OCI-LY7 (cell line): ENCODE data around the gene RAB6A. TPM values are rescaled to one million over a fixed set of nuclear protein-coding genes. Genes with fewer than 3 reads are reported as not detected.
"Not testable (repeated sequence)": the region's sequence is repeated elsewhere in the genome, so short reads cannot be mapped to it uniquely, and the experiment has no call there.

Experiments
- BruUV-seq: library from RNA; stranded (reverse); fragments of 400-500 nt; replicated peaks from 2 replicates; lab custom pipeline; 2021; lab: Mats Ljungman, UMichigan
- CTCF ChIA-PET: fragments of 300-600 bp; sonication (Branson Sonifier 250); formaldehyde crosslinking; loops from one replicate; lab custom pipeline; 2022; ENCODE audit warnings: antibody characterized with exemption; ENCODE audit not compliant: unreplicated experiment; lab: Charles Lee
- POLR2A ChIA-PET: fragments of 300-600 bp; sonication (Branson Sonifier 250); formaldehyde crosslinking; loops from one replicate; lab custom pipeline; 2022; ENCODE audit warnings: antibody characterized with exemption; lab: Charles Lee
- DNase-seq: peaks from one replicate; pipeline ENCODE4 v3.0.0-alpha.2; 2015; ENCODE audit warnings: low spot score
- H2AFZ ChIP-seq: fragments of 200-600 bp; sonication (generic), shearing (Covaris generic); 2 replicates; pipeline ENCODE4 v1.6.1; 2014; ENCODE audit warnings: mild to moderate bottlenecking, antibody characterized with exemption, low read length, moderate library complexity
- H3K27ac ChIP-seq: fragments of 200-600 bp; sonication (generic); 2 replicates; pipeline ENCODE4 v1.5.1; 2014; ENCODE audit warnings: mixed run types, low read depth, mild to moderate bottlenecking, moderate library complexity, low read length, inconsistent platforms; ENCODE audit not compliant: poor library complexity, severe bottlenecking
- H3K36me3 ChIP-seq: fragments of 200-600 bp; sonication (generic); 2 replicates; pipeline ENCODE4 v1.6.1; 2014; ENCODE audit warnings: mild to moderate bottlenecking, antibody characterized with exemption, low read length, moderate library complexity, mixed read lengths; ENCODE audit not compliant: insufficient read depth
- H3K4me1 ChIP-seq: fragments of 200-600 bp; sonication (generic); 2 replicates; pipeline ENCODE4 v1.5.1; 2014; ENCODE audit warnings: mild to moderate bottlenecking, low read length; ENCODE audit not compliant: insufficient read depth, poor library complexity, severe bottlenecking
- H3K4me2 ChIP-seq: fragments of 200-600 bp; sonication (generic); 2 replicates; pipeline ENCODE4 v1.6.1; 2014; ENCODE audit warnings: mild to moderate bottlenecking, low read length
- H3K4me3 ChIP-seq: fragments of 200-600 bp; sonication (generic); 2 replicates; pipeline ENCODE4 v1.5.1; 2014; ENCODE audit warnings: mild to moderate bottlenecking, low read depth, low read length; ENCODE audit not compliant: poor library complexity, severe bottlenecking
- H3K79me2 ChIP-seq: fragments of 200-600 bp; sonication (generic); 2 replicates; pipeline ENCODE4 v1.6.1; 2016; ENCODE audit warnings: low read depth, mild to moderate bottlenecking, low read length, moderate library complexity, mixed read lengths; ENCODE audit not compliant: insufficient read depth
- H3K9me2 ChIP-seq: fragments of 200-600 bp; sonication (generic); 2 replicates; pipeline ENCODE4 v1.6.1; 2016; ENCODE audit warnings: mild to moderate bottlenecking, low read length, mixed read lengths; ENCODE audit not compliant: insufficient read depth
- H3K9me3 ChIP-seq: fragments of 200-600 bp; sonication (generic); 2 replicates; pipeline ENCODE4 v1.6.1; 2014; ENCODE audit warnings: mild to moderate bottlenecking, mixed run types, low read length, mixed read lengths
- H4K20me1 ChIP-seq: fragments of 200-600 bp; sonication (generic); 2 replicates; pipeline ENCODE4 v1.6.1; 2014; ENCODE audit warnings: mild to moderate bottlenecking, antibody characterized with exemption, low read length, moderate library complexity, mixed read lengths; ENCODE audit not compliant: insufficient read depth
- EZH2phosphoT487 ChIP-seq: fragments of 200-600 bp; sonication (generic); IDR thresholded peaks from 2 replicates; pipeline ENCODE4 v1.6.1; 2018; ENCODE audit warnings: low read depth, borderline replicate concordance, mild to moderate bottlenecking, mixed run types, antibody characterized with exemption, low read length, moderate library complexity, mixed read lengths
- intact Hi-C: fragments of 100-400 bp; cut with micrococcal nuclease; formaldehyde crosslinking; loops from one replicate; pipeline ENCODE4 v1.10.0; 2022; ENCODE audit not compliant: unreplicated experiment
- total RNA-seq, 2 experiments: library from RNA; depleted of rRNA in 1 of 2; stranded (reverse); fragments of >200 nt in 1 of 2; shearing (Covaris generic) in 1 of 2; gene quantifications; 2 replicates each; pipeline ENCODE4 v1.2.3, GENCODE V29; 2014 to 2022
- TF ChIP-seq, protein P1 (sequence below): fragments of 200-600 bp; sonication (generic); conservative IDR thresholded peaks from 2 replicates; pipeline ENCODE4 v1.5.1; 2014; ENCODE audit warnings: mild to moderate bottlenecking, antibody characterized with exemption, low read length, moderate library complexity, mixed read lengths

Gene RAB6A
- total RNA-seq, 2 experiments from 2014 or later, result 46.5 to 72.9 TPM

DNA sequence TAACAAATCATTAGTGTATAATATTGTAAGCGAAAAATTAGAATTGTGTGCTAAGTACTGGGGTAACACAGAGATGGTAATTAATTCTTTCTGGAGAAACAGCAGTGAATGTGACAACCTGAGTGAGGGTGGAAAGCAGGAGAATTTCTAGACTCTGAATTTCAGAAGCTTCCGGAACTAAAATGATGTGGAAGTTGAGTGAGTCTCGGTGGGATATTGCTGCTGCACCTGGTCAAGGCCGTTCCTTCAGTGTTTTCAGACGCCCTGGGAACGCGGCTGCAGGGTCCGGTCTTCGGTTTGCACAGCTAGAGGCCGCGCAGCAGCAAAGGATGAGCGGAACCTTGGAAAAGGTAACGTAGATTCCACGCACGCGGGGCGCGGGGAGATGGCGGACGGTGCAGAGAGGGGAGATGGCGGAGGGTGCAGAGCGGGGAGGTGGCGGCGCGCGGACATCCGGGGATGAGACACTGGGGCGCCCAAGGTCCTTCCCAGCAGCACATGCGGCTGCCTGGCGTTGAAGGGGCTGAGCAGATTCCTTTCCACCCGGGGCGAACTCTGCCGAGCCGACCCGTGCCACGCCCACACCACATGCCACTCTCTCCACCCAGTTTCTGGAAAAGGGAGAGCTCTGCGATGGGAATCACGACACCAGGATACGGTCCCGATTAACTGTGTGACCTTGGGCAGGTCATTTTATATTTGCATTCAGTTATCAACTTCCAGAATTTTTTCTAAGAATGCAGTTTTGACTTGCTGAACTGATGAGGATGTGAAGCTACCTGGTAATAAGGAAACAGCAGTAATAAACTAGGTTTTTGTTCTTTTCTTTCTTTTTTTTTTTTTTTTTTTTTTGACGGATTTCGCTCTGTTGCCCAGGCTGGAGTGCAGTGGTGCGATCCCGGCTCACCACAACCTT lies 27.0 kb upstream of the RAB6A start, which contains the start of gene MRPL48:
MRPL48 (plus strand) TSS at position 232 of the 916 bp plus-strand sequence; CDS start at position 330, 98 bp downstream.
- peaks cover 11% of the 10 kb centered on the region; the same call in 1 of the 2 replicates for H3K36me3 ChIP-seq
- peak within 1 kb of the TSS; percentile 92 for H3K27ac ChIP-seq
- POLR2A ChIA-PET, result interaction anchor here (0.6 to 2.1 kb wide), 14 partner anchors 8 to 1545 kb away, joined by 3 to 17 read pairs (median 4); partner anchors contain the start of gene RAB6A
- H2AFZ ChIP-seq, result peak within 1 kb of the TSS; percentile 86
- no peaks in the 10 kb centered on the region for H3K9me2 ChIP-seq
- peak within 1 kb of the TSS; percentile 77 for H3K4me3 ChIP-seq
- TSS peak; percentile 97 for BruUV-seq
- H4K20me1 ChIP-seq, result no peaks in the 10 kb centered on the region
- peak within 1 kb of the TSS; percentile 90 for H3K4me2 ChIP-seq
- no peaks in the 10 kb centered on the region for H3K9me3 ChIP-seq
- peak; percentile 92 for DNase-seq
- H3K79me2 ChIP-seq, result peaks cover 39% of the 10 kb centered on the region
- H3K4me1 ChIP-seq, result peaks cover 49% of the 10 kb centered on the region
- TF ChIP-seq EZH2phosphoT487, result no peak
- TF ChIP-seq, protein P1, sequence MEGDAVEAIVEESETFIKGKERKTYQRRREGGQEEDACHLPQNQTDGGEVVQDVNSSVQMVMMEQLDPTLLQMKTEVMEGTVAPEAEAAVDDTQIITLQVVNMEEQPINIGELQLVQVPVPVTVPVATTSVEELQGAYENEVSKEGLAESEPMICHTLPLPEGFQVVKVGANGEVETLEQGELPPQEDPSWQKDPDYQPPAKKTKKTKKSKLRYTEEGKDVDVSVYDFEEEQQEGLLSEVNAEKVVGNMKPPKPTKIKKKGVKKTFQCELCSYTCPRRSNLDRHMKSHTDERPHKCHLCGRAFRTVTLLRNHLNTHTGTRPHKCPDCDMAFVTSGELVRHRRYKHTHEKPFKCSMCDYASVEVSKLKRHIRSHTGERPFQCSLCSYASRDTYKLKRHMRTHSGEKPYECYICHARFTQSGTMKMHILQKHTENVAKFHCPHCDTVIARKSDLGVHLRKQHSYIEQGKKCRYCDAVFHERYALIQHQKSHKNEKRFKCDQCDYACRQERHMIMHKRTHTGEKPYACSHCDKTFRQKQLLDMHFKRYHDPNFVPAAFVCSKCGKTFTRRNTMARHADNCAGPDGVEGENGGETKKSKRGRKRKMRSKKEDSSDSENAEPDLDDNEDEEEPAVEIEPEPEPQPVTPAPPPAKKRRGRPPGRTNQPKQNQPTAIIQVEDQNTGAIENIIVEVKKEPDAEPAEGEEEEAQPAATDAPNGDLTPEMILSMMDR, result no peak
- CTCF ChIA-PET, result no interaction called here
- intact Hi-C loops, result loop anchor here (1.0 to 10.0 kb wide), 3 partner anchors 27 to 197 kb away; partner anchors contain the start of genes COA4, PAAF1, RAB6A and UCP2

DNA sequence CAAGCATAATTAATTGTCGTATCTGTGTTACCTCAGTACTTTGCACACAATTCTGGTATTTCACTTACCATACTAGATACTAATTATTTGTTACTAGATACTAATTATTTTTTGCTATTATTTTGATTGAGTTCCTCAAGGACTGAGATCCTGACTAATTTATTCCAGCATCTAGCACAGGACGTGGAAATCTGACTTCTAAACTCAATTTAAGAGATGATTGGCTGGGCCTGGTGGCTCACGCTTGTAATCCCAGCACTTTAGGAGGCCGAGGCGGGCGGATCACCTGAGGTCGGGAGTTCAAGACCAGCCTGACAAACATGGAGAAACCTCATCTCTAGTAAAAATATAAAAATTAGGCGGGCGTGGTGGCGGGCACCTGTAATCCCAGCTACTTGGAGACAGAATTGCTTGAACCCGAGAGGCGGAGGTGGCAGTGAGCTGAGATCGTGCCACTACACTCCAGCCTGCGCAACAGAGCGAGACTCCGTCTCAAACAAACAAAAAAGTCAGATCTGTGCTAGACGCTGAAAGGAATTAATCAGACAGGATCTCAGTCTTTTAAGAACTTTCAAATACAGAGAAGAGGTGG lies 26.3 kb upstream of the RAB6A start:
- CTCF ChIA-PET, result no interaction called here
- no TSS peak for BruUV-seq
- peak overlapping the region; percentile 90 for H3K4me2 ChIP-seq
- POLR2A ChIA-PET, result interaction anchor here (0.9 to 2.1 kb wide), 5 partner anchors 8 to 26 kb away, joined by 3 to 17 read pairs (median 4); partner anchors contain the start of gene RAB6A
- peak; percentile 32 for DNase-seq
- H3K79me2 ChIP-seq, result peaks cover 31% of the 10 kb centered on the region
- TF ChIP-seq, protein P1, result no peak
- TF ChIP-seq EZH2phosphoT487, result no peak
- intact Hi-C loops, result loop anchor here (1.0 to 10.0 kb wide), 2 partner anchors 26 to 198 kb away; partner anchors contain the start of genes RAB6A and UCP2
- H3K9me3 ChIP-seq, result no peaks in the 10 kb centered on the region
- H4K20me1 ChIP-seq, result no peaks in the 10 kb centered on the region
- peak overlapping the region; percentile 92 for H3K27ac ChIP-seq
- peak overlapping the region; percentile 86 for H2AFZ ChIP-seq
- H3K36me3 ChIP-seq, result peaks cover 7% of the 10 kb centered on the region; the same call in 1 of the 2 replicates
- H3K4me1 ChIP-seq, result peaks cover 42% of the 10 kb centered on the region
- H3K4me3 ChIP-seq, result peak overlapping the region; percentile 77
- no peaks in the 10 kb centered on the region for H3K9me2 ChIP-seq

DNA sequence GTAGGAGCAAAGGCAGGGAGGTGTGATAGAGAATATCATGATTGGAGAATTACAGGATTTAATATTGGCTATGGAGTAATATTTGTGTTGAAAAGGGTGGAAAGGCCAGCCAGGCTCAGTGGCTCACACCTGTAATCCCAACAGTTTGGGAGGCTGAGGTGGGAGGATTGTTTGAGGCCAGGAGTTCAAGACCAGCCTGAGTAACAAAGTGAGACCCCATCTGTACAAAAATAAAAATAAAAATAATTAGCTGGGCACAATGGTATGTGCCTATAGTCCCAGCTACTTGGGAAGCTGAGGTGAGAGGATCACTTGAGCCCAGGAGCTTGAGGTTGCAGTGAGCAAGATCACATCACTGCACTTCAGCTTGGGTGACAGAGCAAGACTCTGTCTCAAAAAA lies 24.6 kb upstream of the RAB6A start:
- peaks cover 20% of the 10 kb centered on the region for H3K79me2 ChIP-seq
- H3K9me2 ChIP-seq, H3K27ac ChIP-seq, H3K4me3 ChIP-seq, DNase-seq, BruUV-seq, H4K20me1 ChIP-seq, H3K9me3 ChIP-seq, H3K4me2 ChIP-seq, H2AFZ ChIP-seq, H3K36me3 ChIP-seq: not testable (repeated sequence)
- CTCF ChIA-PET, result interaction anchor here (0.6 kb wide), 1 partner anchor 24 kb away, joined by 3 read pairs; the partner anchor contains the start of gene RAB6A
- intact Hi-C loops, result loop anchor here (10.0 kb wide), 1 partner anchor 199 kb away; the partner anchor contains the start of gene UCP2
- peaks cover 37% of the 10 kb centered on the region for H3K4me1 ChIP-seq
- POLR2A ChIA-PET, result interaction anchor here (0.6 to 1.5 kb wide), 8 partner anchors 11 to 1531 kb away, joined by 3 to 9 read pairs (median 4); no protein-coding TSS in a partner anchor
